CD14-positive monocyte (primary cell): Measurements from ENCODE around the gene GAS1. TPM values are rescaled to one million over a fixed set of nuclear protein-coding genes. Genes with fewer than 3 reads are reported as not detected.

Source experiments
- DNase-seq, 3 donors: peaks; one replicate each; pipeline ENCODE4 v3.0.0-alpha.2; 2011 to 2022
- H2AFZ ChIP-seq: 2 replicates; pipeline ENCODE4 v1.6.0; 2012; ENCODE audit warnings: mild to moderate bottlenecking, low read depth, low read length, inconsistent platforms; ENCODE audit not compliant: insufficient read depth, poor library complexity, severe bottlenecking
- H3K27ac ChIP-seq, 2 donors: 1 replicate in 1 of 2; 2 replicates in 1 of 2; pipeline ENCODE4 v1.5.1; 2012 to 2013; ENCODE audit warnings: low read length in 2 of 2, control low read depth in 1 of 2, inconsistent platforms in 1 of 2, low read depth in 1 of 2, mild to moderate bottlenecking in 1 of 2
- H3K27me3 ChIP-seq, 2 donors: one replicate each; pipeline versions ENCODE4 v1.6.0 to v1.6.1; 2011 to 2013; ENCODE audit warnings: low read length in 2 of 2; ENCODE audit not compliant: control insufficient read depth in 2 of 2, insufficient read depth in 2 of 2
- H3K36me3 ChIP-seq, 2 donors: replicated peaks in 1 of 2; 1 replicate in 1 of 2; 2 replicates in 1 of 2; pipeline versions ENCODE4 v1.5.1 to v1.6.1; 2012 to 2013; ENCODE audit warnings: low read length in 2 of 2, control low read depth in 1 of 2, inconsistent platforms in 1 of 2, mild to moderate bottlenecking in 1 of 2; ENCODE audit not compliant: insufficient read depth in 2 of 2, control insufficient read depth in 1 of 2
- H3K4me1 ChIP-seq, 2 donors: 1 replicate in 1 of 2; 2 replicates in 1 of 2; pipeline versions ENCODE4 v1.5.1 to v1.6.1; 2012 to 2013; ENCODE audit warnings: low read length in 2 of 2, control low read depth in 1 of 2, inconsistent platforms in 1 of 2, mild to moderate bottlenecking in 1 of 2, moderate library complexity in 1 of 2; ENCODE audit not compliant: insufficient read depth in 2 of 2, control insufficient read depth in 1 of 2
- H3K4me2 ChIP-seq: replicated peaks from 2 replicates; pipeline ENCODE3; 2012; ENCODE audit warnings: low read length, moderate library complexity, mild to moderate bottlenecking; ENCODE audit not compliant: poor library complexity, severe bottlenecking; ENCODE audit errors: extremely low read depth
- H3K4me3 ChIP-seq, 3 experiments: fragments of 200-600 bp in 1 of 3; sonication (generic) in 1 of 3; replicated peaks in 1 of 3; 1 replicate in 2 of 3; 2 replicates in 1 of 3; pipeline ENCODE4 v1.5.1; 2011 to 2013; ENCODE audit warnings: low read length in 3 of 3, mild to moderate bottlenecking in 3 of 3, control low read depth in 2 of 3, low read depth in 2 of 3, inconsistent platforms in 1 of 3, moderate library complexity in 1 of 3
- H3K79me2 ChIP-seq: 2 replicates; pipeline ENCODE4 v1.6.0; 2012; ENCODE audit warnings: mild to moderate bottlenecking, control low read depth, inconsistent platforms, low read length, moderate library complexity; ENCODE audit not compliant: insufficient read depth
- H3K9ac ChIP-seq: 2 replicates; pipeline ENCODE4 v1.6.0; 2017; ENCODE audit warnings: low read length, mild to moderate bottlenecking; ENCODE audit not compliant: insufficient read depth, poor library complexity, severe bottlenecking
- H3K9me3 ChIP-seq, 2 donors: replicated peaks in 1 of 2; 1 replicate in 1 of 2; 2 replicates in 1 of 2; pipeline versions ENCODE4 v1.5.1 to v1.6.1; 2012 to 2013; ENCODE audit warnings: low read length in 2 of 2, control low read depth in 1 of 2; ENCODE audit not compliant: control insufficient read depth in 1 of 2, insufficient read depth in 1 of 2
- H4K20me1 ChIP-seq: 2 replicates; pipeline ENCODE4 v1.6.0; 2012; ENCODE audit warnings: mild to moderate bottlenecking, low read length, control low read depth, moderate library complexity; ENCODE audit not compliant: insufficient read depth
- H3K27ac Mint-ChIP-seq, 7 donors: one replicate each; pipeline ENCODE4 v1.8.0; 2020; ENCODE audit warnings: mild to moderate bottlenecking in 7 of 7, mixed read lengths in 7 of 7, moderate library complexity in 6 of 7, inconsistent platforms in 2 of 7
- H3K27me3 Mint-ChIP-seq, 3 donors: one replicate each; pipeline ENCODE4 v1.8.0; 2021 to 2022; ENCODE audit warnings: low read depth in 3 of 3, mild to moderate bottlenecking in 3 of 3, mixed read lengths in 3 of 3, moderate library complexity in 3 of 3, inconsistent platforms in 1 of 3
- H3K36me3 Mint-ChIP-seq, 2 donors: one replicate each; pipeline ENCODE4 v1.8.0; 2020; ENCODE audit warnings: mixed read lengths in 2 of 2, inconsistent platforms in 1 of 2, mild to moderate bottlenecking in 1 of 2
- H3K4me1 Mint-ChIP-seq: one replicate; pipeline ENCODE4 v1.8.0; 2020; ENCODE audit warnings: mild to moderate bottlenecking, mixed read lengths
- H3K4me3 Mint-ChIP-seq, 2 donors: one replicate each; pipeline ENCODE4 v1.8.0; 2020; ENCODE audit warnings: mild to moderate bottlenecking in 2 of 2, mixed read lengths in 2 of 2, moderate library complexity in 1 of 2
- H3K9me3 Mint-ChIP-seq, 7 donors: one replicate each; pipeline ENCODE4 v1.8.0; 2020 to 2022; ENCODE audit warnings: mixed read lengths in 7 of 7, mild to moderate bottlenecking in 6 of 7, moderate library complexity in 6 of 7, inconsistent platforms in 2 of 7
- CTCF ChIP-seq: fragments of 200-600 bp; IDR thresholded peaks from one replicate; pipeline ENCODE4 v1.8.0; 2022; ENCODE audit warnings: antibody characterized with exemption, mild to moderate bottlenecking
- WGBS: methylation state at CpG from one replicate; pipeline ENCODE4 v1.1.5; 2013; ENCODE audit warnings: missing lambda C conversion rate; ENCODE audit not compliant: insufficient coverage; 5-methylcytosine and 5-hydroxymethylcytosine counted together
- intact Hi-C, 2 donors: fragments of 100-400 bp; cut with micrococcal nuclease; formaldehyde crosslinking; loops; one replicate each; pipeline versions ENCODE4 v1.15.0 to v1.15.1; 2023
- polyA plus RNA-seq, 3 donors: library from polyadenylated mRNA; depleted of rRNA in 1 of 3; unstranded in 2 of 3; stranded (reverse) in 1 of 3; fragments of 300-500 nt in 2 of 3; fragments of >200 nt in 1 of 3; fragmentation: Illumina TruSeq in 2 of 3; gene quantifications; 1 replicate in 2 of 3; 2 replicates in 1 of 3; pipeline ENCODE4 v1.2.3, GENCODE V29; 2012 to 2021

GAS1 gene
- polyA plus RNA-seq, 3 donors, result 0.12 to 0.20 (median 0.18) TPM

GRCh38 chr9:86990290-86990689, 43.0 kb upstream of the GAS1 start:
- intact Hi-C loops, result no loop called here

GRCh38 chr9:86987900-86988299, 40.6 kb upstream of the GAS1 start:
- Histone ChIP-seq H3K4me3 (no peak overlapping the region), H4K20me1 (no peaks in the 10 kb centered on the region), H3K36me3 (no peaks in the 10 kb centered on the region), H3K4me2 (no peak overlapping the region), H2AFZ (no peak overlapping the region), H3K27ac (no peak overlapping the region), H3K79me2 (no peaks in the 10 kb centered on the region), H3K9me3 (no peaks in the 10 kb centered on the region), H3K27me3 (no peaks in the 10 kb centered on the region), H3K9ac (no peak overlapping the region), H3K4me1 (no peaks in the 10 kb centered on the region)
- H3K4me3 Mint-ChIP-seq, result no peak overlapping the region
- no peaks in the 10 kb centered on the region for H3K36me3 Mint-ChIP-seq
- no peak for TF ChIP-seq CTCF
- no peaks in the 10 kb centered on the region for H3K9me3 Mint-ChIP-seq
- no peak overlapping the region for H3K27ac Mint-ChIP-seq
- intact Hi-C loops, result no loop called here
- H3K27me3 Mint-ChIP-seq, result peaks cover 0 to 6% (median 1%) of the 10 kb centered on the region in 3 donors
- peaks cover 2% of the 10 kb centered on the region for H3K4me1 Mint-ChIP-seq
- 100% methylated on average over 1 of the region's 2 CpGs for WGBS
- DNase-seq, result no peak

More at GRCh38 chr9:86990290-86990689, 43.0 kb upstream of the GAS1 start:
- Histone ChIP-seq H3K4me3 (no peak overlapping the region), H3K36me3 (no peaks in the 10 kb centered on the region), H3K9ac (no peak overlapping the region), H4K20me1 (no peaks in the 10 kb centered on the region), H3K27ac (no peak overlapping the region), H3K4me1 (no peaks in the 10 kb centered on the region), H2AFZ (no peak overlapping the region), H3K4me2 (no peak overlapping the region), H3K9me3 (no peaks in the 10 kb centered on the region), H3K79me2 (no peaks in the 10 kb centered on the region), H3K27me3 (no peaks in the 10 kb centered on the region)
- peaks cover 2% of the 10 kb centered on the region for H3K4me1 Mint-ChIP-seq
- no peaks in the 10 kb centered on the region for H3K9me3 Mint-ChIP-seq
- peaks cover 0 to 10% (median 0%) of the 10 kb centered on the region in 3 donors for H3K27me3 Mint-ChIP-seq
- H3K4me3 Mint-ChIP-seq, result no peak overlapping the region
- H3K36me3 Mint-ChIP-seq, result no peaks in the 10 kb centered on the region
- H3K27ac Mint-ChIP-seq, result no peak overlapping the region
- TF ChIP-seq CTCF, result no peak
- DNase-seq, result no peak
- WGBS, result no CpG with 5 or more reads among the region's 2 CpGs
